Ishikawa (cell line): ENCODE results near the gene SLC29A2.

Experiments used
- CREB1 ChIP-seq: IDR thresholded peaks from 2 replicates; pipeline ENCODE4 v1.6.1; 2012; ENCODE audit warnings: low read depth
- EP300 ChIP-seq: IDR thresholded peaks from 2 replicates; pipeline ENCODE4 v1.6.1; 2012; ENCODE audit warnings: borderline replicate concordance
- MAX ChIP-seq: IDR thresholded peaks from 2 replicates; pipeline ENCODE4 v1.6.1; 2012
- REST ChIP-seq: IDR thresholded peaks from 2 replicates; pipeline ENCODE4 v1.6.1; 2012; ENCODE audit warnings: low read depth, mild to moderate bottlenecking
- TCF12 ChIP-seq: IDR thresholded peaks from 2 replicates; pipeline ENCODE4 v1.6.1; 2012; ENCODE audit warnings: low read depth
- TEAD4 ChIP-seq: IDR thresholded peaks from 2 replicates; pipeline ENCODE4 v1.6.1; 2012
- USF1 ChIP-seq: IDR thresholded peaks from 2 replicates; pipeline ENCODE4 v1.6.1; 2012

GRCh38 chr11:66409226-66409625 lies 37.7 kb upstream of the SLC29A2 start:
- TF ChIP-seq TEAD4: no peak
- TF ChIP-seq REST: no peak
- no peak for TF ChIP-seq EP300
- no peak for TF ChIP-seq TCF12
- no peak for TF ChIP-seq CREB1
- no peak for TF ChIP-seq MAX
- no peak for TF ChIP-seq USF1
